Medulla oblongata (tissue), 1 donor: ENCODE results near the gene GCC2.
A peak's percentile ranks its signal among the peaks of the same experiment; 100 is the strongest.
"Not testable (repeated sequence)": the region's sequence is repeated elsewhere in the genome, so short reads cannot be mapped to it uniquely, and the experiment has no call there.

Experiments used
- DNase-seq: peaks from one replicate; pipeline ENCODE4 v3.0.0-alpha.2; 2015; ENCODE audit errors: extremely low spot score

Gene GCC2

GRCh38 chr2:108448678-108449409 is at the start of gene GCC2:
Gene GCC2, plus strand, starts transcription at chr2:108449206. Its CDS starts 69 bp downstream, at chr2:108449275.
- DNase-seq = peak; percentile 94

GRCh38 chr2:108399479-108399878 is 49.5 kb upstream of the GCC2 start:
- no peak for DNase-seq

- DNase-seq = no peak
Observed at GRCh38 chr2:108401800-108402199, 47.2 kb upstream of the GCC2 start.

- no peak for DNase-seq
Observed at GRCh38 chr2:108403494-108403893, 45.5 kb upstream of the GCC2 start.

- DNase-seq = no peak
Observed at GRCh38 chr2:108404784-108405397, 44.1 kb upstream of the GCC2 start.

GRCh38 chr2:108407864-108408729 is 40.9 kb upstream of the GCC2 start:
- no peak for DNase-seq

GRCh38 chr2:108409768-108410167 is 39.2 kb upstream of the GCC2 start:
- no peak for DNase-seq

- no peak for DNase-seq
Observed at GRCh38 chr2:108412995-108413710, 35.9 kb upstream of the GCC2 start.

- DNase-seq = no peak
Observed at GRCh38 chr2:108413711-108414095, 35.3 kb upstream of the GCC2 start.

- DNase-seq = no peak
Observed at GRCh38 chr2:108414256-108414876, 34.6 kb upstream of the GCC2 start.

GRCh38 chr2:108414945-108415344 is 34.1 kb upstream of the GCC2 start:
- no peak for DNase-seq

GRCh38 chr2:108417254-108417653 is 31.8 kb upstream of the GCC2 start:
- DNase-seq = no peak

GRCh38 chr2:108418416-108418815 is 30.6 kb upstream of the GCC2 start:
- DNase-seq = no peak

- no peak for DNase-seq
Observed at GRCh38 chr2:108423067-108423466, 25.9 kb upstream of the GCC2 start.

- DNase-seq = no peak
Observed at GRCh38 chr2:108423502-108424251, 25.3 kb upstream of the GCC2 start.

- DNase-seq = no peak
Observed at GRCh38 chr2:108428286-108429009, 20.6 kb upstream of the GCC2 start.

GRCh38 chr2:108435578-108435977 is 13.4 kb upstream of the GCC2 start:
- DNase-seq = not testable (repeated sequence)

- DNase-seq = no peak
Observed at GRCh38 chr2:108436976-108437375, 12.0 kb upstream of the GCC2 start.

- no peak for DNase-seq
Observed at GRCh38 chr2:108441712-108442111, 7.3 kb upstream of the GCC2 start.
